Measurements from ENCODE around the gene TSPAN9. TPM values are rescaled to one million over a fixed set of nuclear protein-coding genes. Genes with fewer than 3 reads are reported as not detected.

TSPAN9 gene
- total RNA-seq, 6 donors from 2014 or later = 25.2 to 62.9 (median 44.2) TPM

DNA sequence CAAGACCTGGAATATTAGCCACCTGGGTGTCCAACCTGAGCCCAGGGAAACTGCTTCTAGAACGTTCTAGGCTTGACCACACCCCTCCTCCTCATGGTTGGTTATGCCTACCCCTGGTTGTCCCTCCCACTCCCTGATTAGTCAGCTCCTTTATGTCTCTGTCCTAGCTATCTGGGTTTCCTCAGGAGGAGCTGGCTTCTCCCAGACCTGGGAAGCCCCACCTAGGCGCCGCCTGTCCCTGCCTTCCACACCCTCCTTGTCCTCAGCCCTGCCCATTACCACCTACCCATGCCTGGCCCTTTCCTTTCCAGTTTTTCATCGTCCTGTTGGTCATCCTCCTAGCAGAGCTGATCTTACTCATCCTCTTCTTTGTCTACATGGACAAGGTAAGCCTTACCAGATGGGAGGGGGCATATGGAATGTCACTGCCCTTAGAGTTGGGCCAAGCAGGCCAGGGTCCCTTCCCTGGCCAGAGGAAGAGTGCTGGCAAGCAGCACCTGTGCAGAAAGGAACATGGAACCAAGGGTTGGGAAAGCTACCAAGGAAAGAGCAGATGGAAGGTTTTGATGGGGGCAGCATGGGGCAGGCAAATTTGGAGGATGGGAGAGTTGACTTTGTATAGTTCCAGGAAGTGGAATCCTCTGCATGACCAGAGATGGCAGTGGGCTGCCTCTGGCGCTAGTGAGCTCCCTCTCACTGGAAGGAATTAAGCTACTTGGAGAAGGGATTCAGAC lies 201.7 kb downstream of the TSPAN9 start:
- WGBS, 2 donors = 84 to 88% methylated on average over 5 of the region's 5 CpGs
- H3K4me1 ChIP-seq = peaks cover 0 to 16% (median 8%) of the 10 kb centered on the region in 4 donors
- DNase-seq = peak in 1 of 2 donors; percentile 19
- no peak for ATAC-seq (ENCODE audit: low FRiP score in 2 of 2)
- no peak overlapping the region for H3K27ac ChIP-seq
- peaks cover 3 to 51% (median 22%) of the 10 kb centered on the region in 4 donors for H3K36me3 ChIP-seq
- H3K9me3 ChIP-seq = no peaks in the 10 kb centered on the region
- TF ChIP-seq POLR2A (IDR thresholded peaks at IDR 0.05) = no peak
- TF ChIP-seq EP300 (IDR thresholded peaks at IDR 0.05) = no peak
- no peak for TF ChIP-seq POLR2AphosphoS5 (IDR thresholded peaks at IDR 0.05)
- TF ChIP-seq, protein P1, sequence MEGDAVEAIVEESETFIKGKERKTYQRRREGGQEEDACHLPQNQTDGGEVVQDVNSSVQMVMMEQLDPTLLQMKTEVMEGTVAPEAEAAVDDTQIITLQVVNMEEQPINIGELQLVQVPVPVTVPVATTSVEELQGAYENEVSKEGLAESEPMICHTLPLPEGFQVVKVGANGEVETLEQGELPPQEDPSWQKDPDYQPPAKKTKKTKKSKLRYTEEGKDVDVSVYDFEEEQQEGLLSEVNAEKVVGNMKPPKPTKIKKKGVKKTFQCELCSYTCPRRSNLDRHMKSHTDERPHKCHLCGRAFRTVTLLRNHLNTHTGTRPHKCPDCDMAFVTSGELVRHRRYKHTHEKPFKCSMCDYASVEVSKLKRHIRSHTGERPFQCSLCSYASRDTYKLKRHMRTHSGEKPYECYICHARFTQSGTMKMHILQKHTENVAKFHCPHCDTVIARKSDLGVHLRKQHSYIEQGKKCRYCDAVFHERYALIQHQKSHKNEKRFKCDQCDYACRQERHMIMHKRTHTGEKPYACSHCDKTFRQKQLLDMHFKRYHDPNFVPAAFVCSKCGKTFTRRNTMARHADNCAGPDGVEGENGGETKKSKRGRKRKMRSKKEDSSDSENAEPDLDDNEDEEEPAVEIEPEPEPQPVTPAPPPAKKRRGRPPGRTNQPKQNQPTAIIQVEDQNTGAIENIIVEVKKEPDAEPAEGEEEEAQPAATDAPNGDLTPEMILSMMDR (IDR thresholded peaks at IDR 0.05) = no peak
- H3K27me3 ChIP-seq = no peaks in the 10 kb centered on the region
- no peak overlapping the region for H3K4me3 ChIP-seq

DNA sequence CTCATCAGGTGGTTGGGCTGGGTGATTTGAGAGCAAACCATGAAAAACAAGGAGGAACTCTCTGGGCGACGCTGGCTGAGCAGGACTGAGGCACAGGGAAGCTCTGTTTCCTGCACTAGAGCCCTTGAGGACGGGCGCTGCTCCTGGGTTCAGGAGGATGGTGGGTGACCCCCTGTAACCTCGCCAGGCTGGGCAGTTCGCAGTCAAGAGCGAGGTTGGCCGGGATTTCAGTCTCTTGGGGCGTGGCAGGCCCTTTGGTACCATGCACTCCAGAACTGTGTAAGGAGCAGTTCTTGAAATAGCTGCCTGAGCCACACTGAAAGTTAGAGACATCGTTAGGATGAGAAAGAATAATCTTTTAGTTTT lies 202.2 kb downstream of the TSPAN9 start:
- DNase-seq (peak in 1 of 2 donors; percentile 18), ATAC-seq (ENCODE audit: low FRiP score in 2 of 2) (no peak)
- H3K27me3 ChIP-seq = no peaks in the 10 kb centered on the region
- no peaks in the 10 kb centered on the region for H3K9me3 ChIP-seq
- TF ChIP-seq, protein P1 (IDR thresholded peaks at IDR 0.05) = no peak
- TF ChIP-seq POLR2A (IDR thresholded peaks at IDR 0.05) (no peak), POLR2AphosphoS5 (IDR thresholded peaks at IDR 0.05) (no peak), EP300 (IDR thresholded peaks at IDR 0.05) (no peak)
- no peak overlapping the region for H3K4me3 ChIP-seq
- peaks cover 0 to 11% (median 5%) of the 10 kb centered on the region in 4 donors for H3K4me1 ChIP-seq
- H3K27ac ChIP-seq = no peak overlapping the region
- WGBS, 2 donors = 66 to 68% methylated on average over 6 to 10 of the region's 10 CpGs
- peaks cover 3 to 55% (median 24%) of the 10 kb centered on the region in 4 donors for H3K36me3 ChIP-seq

DNA sequence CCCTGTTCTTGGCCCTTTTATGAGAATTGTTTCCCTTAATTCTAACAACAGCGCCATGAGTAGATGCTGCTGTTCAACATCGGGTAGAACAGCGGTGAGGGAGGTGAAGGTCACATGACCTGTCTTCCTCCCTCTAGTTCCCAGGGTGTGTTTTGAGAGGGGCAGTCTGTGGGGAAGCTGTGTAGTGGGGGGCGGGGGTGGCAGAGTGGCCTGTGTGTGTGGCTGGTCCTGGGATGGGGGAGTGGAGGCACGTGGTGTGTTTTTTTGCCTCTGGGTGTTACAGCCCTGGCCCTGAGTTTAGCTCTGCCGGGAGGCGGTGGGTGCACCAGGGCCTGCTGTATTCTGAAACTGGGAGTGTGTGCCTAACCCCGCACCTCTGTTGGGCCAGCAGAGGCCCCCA lies 202.7 kb downstream of the TSPAN9 start:
- no peak for TF ChIP-seq POLR2AphosphoS5 (IDR thresholded peaks at IDR 0.05)
- H3K36me3 ChIP-seq = peaks cover 3 to 60% (median 24%) of the 10 kb centered on the region in 4 donors
- no peak overlapping the region for H3K27ac ChIP-seq
- no peaks in the 10 kb centered on the region for H3K9me3 ChIP-seq
- peaks cover 0 to 6% (median 3%) of the 10 kb centered on the region in 4 donors for H3K4me1 ChIP-seq
- no peak overlapping the region for H3K4me3 ChIP-seq
- no peak for ATAC-seq (ENCODE audit: low FRiP score in 2 of 2)
- 70 to 76% methylated on average over 6 to 8 of the region's 8 CpGs for WGBS, 2 donors
- DNase-seq = no peak
- H3K27me3 ChIP-seq = no peaks in the 10 kb centered on the region

DNA sequence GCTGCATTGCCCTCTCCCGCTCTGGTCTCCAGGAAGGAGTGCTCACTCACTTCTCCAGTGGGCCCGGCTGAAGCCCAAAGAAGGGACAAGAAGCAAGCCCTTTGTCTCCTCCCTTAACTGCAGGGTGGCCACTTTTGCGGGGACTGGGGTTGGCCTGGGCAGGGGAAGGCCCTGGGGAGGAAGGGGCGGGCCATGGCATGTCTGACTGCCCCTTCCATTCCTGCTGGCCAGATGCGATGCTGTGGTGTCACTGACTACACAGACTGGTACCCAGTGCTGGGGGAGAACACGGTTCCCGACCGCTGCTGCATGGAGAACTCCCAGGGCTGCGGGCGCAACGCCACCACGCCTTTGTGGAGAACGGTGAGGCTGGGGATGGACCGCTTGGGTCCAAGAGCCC lies 203.8 kb downstream of the TSPAN9 start:
- H3K27me3 ChIP-seq = no peaks in the 10 kb centered on the region
- no peak overlapping the region for H3K4me3 ChIP-seq
- no peak overlapping the region for H3K27ac ChIP-seq
- DNase-seq (no peak), ATAC-seq (ENCODE audit: low FRiP score in 2 of 2) (no peak)
- H3K9me3 ChIP-seq = no peaks in the 10 kb centered on the region
- 93 to 98% methylated on average over 13 to 14 of the region's 14 CpGs for WGBS, 2 donors
- peaks cover 3 to 69% (median 24%) of the 10 kb centered on the region in 4 donors for H3K36me3 ChIP-seq
- no peaks in the 10 kb centered on the region for H3K4me1 ChIP-seq
- TF ChIP-seq POLR2A (IDR thresholded peaks at IDR 0.05) (no peak), EP300 (IDR thresholded peaks at IDR 0.05) (no peak), POLR2AphosphoS5 (IDR thresholded peaks at IDR 0.05) (no peak)
- TF ChIP-seq, protein P1 (IDR thresholded peaks at IDR 0.05) = no peak

DNA sequence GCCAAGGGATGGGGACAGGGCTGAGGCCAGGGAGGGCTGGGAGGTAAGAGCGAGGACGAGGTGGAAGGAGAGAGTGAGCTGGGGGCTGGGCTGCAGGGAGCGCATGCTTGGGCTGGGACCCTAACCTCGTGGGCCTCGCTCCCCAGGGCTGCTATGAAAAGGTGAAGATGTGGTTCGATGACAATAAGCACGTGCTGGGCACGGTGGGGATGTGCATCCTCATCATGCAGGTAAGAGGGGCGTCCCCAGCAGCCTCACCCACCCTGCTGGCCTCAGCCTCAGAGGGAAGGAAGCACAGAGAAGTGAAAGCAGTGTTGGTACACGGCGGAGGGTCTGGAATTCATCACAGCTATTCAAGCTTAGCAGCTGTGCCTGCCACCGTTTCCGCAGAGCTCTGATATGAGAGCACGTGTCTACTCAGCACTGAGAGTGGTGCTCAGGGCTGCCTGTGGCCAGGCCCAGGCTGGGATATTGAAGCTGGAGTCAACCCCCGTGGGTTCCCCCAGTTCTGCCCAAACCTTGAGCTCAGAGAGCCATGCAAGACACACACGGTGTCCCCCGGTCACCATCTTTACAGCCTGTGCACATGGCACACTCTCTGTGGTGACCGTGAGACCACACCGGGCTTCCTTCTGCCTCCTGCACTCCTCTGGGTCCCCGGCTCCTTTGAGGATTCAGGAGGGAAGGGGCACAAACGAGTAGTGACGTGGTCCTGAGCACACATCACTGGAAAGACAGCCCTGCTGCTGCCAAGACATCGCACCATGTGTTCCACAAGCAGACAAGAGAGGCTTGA lies 204.6 kb downstream of the TSPAN9 start:
- no peak overlapping the region for H3K4me3 ChIP-seq
- H3K27me3 ChIP-seq = no peaks in the 10 kb centered on the region
- H3K9me3 ChIP-seq = no peaks in the 10 kb centered on the region
- peaks cover 3 to 64% (median 24%) of the 10 kb centered on the region in 4 donors for H3K36me3 ChIP-seq
- H3K27ac ChIP-seq = no peak overlapping the region
- no peaks in the 10 kb centered on the region for H3K4me1 ChIP-seq
- DNase-seq (peak in 1 of 2 donors; percentile 6), ATAC-seq (ENCODE audit: low FRiP score in 2 of 2) (no peak)
- 78 to 88% methylated on average over 23 of the region's 23 CpGs for WGBS, 2 donors
- TF ChIP-seq EP300 (IDR thresholded peaks at IDR 0.05) (no peak), POLR2AphosphoS5 (IDR thresholded peaks at IDR 0.05) (no peak), POLR2A (IDR thresholded peaks at IDR 0.05) (no peak)
- TF ChIP-seq, protein P1 (IDR thresholded peaks at IDR 0.05) = no peak
